GM12872 (cell line): Measurements from ENCODE around the gene KIF12.

Experiments used
- TF ChIP-seq, protein P1 (sequence below): IDR thresholded peaks from 3 replicates; pipeline ENCODE4 v1.5.1; 2011; ENCODE audit warnings: low read depth, mild to moderate bottlenecking, low read length, moderate library complexity; ENCODE audit not compliant: insufficient read depth

The KIF12 gene

GRCh38 chr9:114070188-114071103 is 28.6 kb downstream of the KIF12 start:
- TF ChIP-seq, protein P1, sequence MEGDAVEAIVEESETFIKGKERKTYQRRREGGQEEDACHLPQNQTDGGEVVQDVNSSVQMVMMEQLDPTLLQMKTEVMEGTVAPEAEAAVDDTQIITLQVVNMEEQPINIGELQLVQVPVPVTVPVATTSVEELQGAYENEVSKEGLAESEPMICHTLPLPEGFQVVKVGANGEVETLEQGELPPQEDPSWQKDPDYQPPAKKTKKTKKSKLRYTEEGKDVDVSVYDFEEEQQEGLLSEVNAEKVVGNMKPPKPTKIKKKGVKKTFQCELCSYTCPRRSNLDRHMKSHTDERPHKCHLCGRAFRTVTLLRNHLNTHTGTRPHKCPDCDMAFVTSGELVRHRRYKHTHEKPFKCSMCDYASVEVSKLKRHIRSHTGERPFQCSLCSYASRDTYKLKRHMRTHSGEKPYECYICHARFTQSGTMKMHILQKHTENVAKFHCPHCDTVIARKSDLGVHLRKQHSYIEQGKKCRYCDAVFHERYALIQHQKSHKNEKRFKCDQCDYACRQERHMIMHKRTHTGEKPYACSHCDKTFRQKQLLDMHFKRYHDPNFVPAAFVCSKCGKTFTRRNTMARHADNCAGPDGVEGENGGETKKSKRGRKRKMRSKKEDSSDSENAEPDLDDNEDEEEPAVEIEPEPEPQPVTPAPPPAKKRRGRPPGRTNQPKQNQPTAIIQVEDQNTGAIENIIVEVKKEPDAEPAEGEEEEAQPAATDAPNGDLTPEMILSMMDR = no peak

DNA sequence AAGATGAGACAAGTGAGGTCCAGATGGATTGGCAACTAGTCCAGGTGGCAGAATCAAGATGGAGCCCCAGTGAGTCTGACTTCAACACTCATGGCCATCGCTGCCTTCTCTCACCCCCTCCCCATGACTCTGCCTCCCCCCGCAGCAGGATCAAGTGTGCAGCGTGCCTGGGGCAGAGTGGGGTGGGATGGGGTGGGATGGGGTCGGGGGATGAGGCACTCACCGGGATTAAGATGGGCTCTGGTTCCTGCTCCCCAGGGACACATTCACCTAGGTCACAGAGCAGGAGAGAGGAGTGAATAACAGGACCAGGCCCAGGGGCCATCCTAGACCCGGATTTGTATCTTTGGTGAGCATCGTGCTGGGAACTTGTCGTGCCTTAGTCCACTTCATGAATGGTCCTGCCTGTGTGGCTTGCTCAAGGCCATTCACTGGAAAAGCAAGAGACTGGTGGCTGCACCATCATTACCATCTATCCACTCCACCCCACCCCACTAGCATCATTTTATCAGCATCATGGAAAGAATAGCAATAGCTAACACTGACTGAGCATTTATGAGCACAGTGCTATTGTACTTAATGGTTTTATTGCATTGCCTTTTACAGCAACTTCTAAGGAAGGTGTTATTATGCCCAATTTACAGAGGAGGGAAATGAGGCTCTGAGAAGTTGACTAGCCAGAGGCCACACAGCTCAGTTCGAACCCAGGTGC is 29.5 kb downstream of the KIF12 start:
- TF ChIP-seq, protein P1 = no peak

- TF ChIP-seq, protein P1 = no peak
These were observed 33.8 kb downstream of the KIF12 start for GRCh38 chr9:114065304-114065703.

GRCh38 chr9:114061830-114062474 is 37.1 kb downstream of the KIF12 start:
- TF ChIP-seq, protein P1 = no peak

GRCh38 chr9:114061292-114061691 is 37.8 kb downstream of the KIF12 start:
- TF ChIP-seq, protein P1 = no peak

- TF ChIP-seq, protein P1 = no peak
These were observed 38.4 kb downstream of the KIF12 start for GRCh38 chr9:114060711-114061110.

DNA sequence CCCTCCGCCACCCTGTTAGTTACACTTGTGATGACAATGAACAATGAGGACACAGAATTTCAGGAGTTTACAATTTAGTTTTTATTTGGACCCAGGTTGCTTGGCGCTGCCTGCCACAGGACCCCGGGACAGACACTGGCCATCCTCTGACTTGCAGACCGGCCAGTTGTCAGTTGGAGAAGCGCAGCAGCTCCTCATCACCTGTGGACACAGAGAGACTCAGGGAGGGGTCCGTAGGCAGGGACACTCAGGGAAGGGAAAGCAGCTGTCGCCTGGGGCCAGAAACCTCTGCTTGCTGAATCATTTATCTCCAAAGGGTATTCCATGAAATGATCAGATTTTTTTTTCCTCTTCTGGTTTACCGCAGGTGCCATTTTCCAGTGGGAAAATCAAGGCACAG is 39.0 kb downstream of the KIF12 start:
- TF ChIP-seq, protein P1 = no peak
